NCI-H187 (cell line): ENCODE results near the gene MLLT10.
A peak's percentile ranks its signal among the peaks of the same experiment; 100 is the strongest.

ENCODE experiments used
- DNase-seq, 2 experiments: peaks; one replicate each; lab custom pipeline; 2025; lab: John Stamatoyannopoulos, UW

The MLLT10 gene

DNA sequence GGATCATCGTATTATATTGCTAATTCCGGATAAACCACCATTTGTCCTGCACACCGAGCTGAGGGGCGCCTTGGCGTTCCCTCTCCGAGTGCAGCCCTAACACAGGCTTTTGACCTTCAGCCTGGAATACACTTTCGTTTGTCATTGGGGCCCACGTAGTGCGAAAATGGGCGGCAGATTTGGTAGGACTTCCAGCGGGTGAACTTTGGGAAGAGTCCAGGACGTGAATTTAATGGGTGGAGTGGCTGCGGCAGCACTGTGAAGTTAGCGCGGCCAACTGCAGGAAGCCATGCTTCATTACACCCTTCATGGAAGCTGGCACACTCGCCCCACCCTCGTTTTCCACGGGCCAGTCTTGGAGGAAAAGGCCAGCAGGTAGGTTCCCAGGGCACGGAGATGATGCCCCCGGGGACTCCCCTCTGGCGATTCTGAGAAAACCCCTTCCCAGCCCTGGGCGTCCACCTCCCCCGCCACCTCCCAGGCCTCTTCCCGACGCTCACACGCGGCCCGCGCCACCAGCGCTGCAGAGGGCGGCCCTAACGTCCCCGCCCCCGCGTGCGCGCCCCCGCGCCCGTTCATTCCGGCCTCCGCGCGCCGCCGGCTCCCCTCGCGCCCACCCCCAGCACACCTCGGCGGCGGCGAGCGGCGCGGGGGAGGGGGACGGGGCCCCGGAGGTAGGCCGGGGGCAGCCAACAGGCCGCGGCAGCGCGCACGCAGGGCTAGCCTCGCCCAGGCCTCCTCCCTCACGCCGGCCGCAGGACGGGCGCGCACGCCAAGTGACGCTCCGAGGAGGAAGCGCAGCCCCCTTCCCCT is at the start of gene MLLT10:
Gene MLLT10, plus strand, starts transcription at position 766 of the 813 bp plus-strand sequence. CDS start 413 bp downstream, outside the sequence.
- DNase-seq = peak; percentile 85 to 90

- DNase-seq = no peak
Observed at GRCh38 chr10:21487416-21488180, 46.4 kb upstream of the MLLT10 start.

GRCh38 chr10:21488246-21488956 is 45.6 kb upstream of the MLLT10 start:
- DNase-seq = no peak

- no peak for DNase-seq
Observed at GRCh38 chr10:21488957-21489446, 45.0 kb upstream of the MLLT10 start.

- DNase-seq = no peak
Observed at GRCh38 chr10:21490028-21490710, 43.9 kb upstream of the MLLT10 start.

DNA sequence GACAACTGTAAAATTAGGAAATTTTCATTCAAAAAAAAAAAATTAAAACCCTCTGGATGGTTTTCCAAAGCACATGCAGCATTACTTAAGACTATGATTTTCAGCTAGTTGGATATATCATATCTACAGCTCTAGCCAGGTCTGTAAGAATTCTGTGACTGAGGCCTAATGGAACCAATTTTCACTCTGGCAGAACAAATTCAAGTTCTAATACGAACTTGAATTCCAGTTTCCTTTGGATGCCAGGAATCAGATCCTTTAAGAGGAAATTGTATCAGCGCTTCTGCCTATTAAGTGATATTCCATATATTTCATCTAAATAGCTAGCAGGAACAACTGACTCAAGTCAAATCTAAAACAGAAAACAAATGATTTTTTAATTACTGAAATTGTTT is 43.3 kb upstream of the MLLT10 start:
- DNase-seq = no peak

GRCh38 chr10:21492421-21492820 is 41.6 kb upstream of the MLLT10 start:
- no peak for DNase-seq

DNA sequence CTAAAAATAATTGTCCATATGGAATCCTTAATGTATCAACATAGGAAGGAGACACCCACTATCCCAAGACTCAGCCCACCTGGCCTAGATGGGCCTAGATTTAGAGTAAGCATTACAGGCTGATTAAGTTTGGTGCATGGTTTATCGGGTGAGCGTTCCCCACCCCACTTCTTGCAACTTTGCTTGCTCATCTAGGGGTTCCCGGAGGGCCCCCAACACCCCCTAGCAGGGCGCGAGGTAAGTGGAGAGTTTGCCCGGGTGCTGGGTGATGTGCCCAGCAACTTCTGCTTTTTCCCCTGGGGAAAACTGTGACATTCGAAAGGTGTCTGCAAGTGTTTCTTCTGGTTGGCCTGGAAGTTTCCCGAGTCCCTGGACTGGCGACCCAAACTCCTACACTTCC is 40.2 kb upstream of the MLLT10 start:
- DNase-seq = no peak

GRCh38 chr10:21494191-21495001 is 39.6 kb upstream of the MLLT10 start:
- no peak for DNase-seq

DNA sequence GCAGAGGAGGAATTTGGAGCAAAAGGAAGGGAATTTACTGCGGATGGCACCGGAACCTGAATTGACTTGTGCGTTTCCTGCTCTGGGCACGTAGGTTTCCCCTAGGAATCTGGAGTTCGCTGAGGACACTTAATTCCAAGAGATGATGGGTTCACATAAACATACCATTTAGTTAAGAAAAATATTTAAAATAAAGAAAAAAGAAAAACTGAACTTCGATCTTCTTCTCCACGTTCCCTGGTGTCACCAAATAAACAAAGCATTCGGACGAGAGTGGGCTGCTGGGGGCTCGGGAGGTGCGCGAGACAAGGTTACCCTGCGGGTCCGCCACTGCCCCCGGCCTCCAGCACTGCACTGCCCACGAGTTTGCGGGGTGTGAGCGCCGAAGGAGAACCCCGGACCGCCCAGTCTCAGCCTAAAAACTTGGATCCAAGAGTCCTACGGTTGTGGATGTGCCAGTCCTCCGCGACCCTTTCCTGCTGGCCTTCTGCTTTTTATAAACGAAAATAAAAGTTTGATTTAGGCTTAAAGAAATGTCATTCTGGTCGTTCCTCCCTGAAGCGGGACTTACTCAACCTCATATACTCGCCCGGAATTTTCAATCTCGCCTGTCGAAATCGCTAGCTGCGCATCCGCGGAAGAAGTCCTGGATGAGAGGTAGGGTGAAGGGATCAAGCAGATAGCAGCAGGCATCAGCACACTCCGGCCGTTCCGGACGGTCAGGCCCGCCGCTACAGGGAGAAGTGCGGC is 38.9 kb upstream of the MLLT10 start:
- no peak for DNase-seq

DNA sequence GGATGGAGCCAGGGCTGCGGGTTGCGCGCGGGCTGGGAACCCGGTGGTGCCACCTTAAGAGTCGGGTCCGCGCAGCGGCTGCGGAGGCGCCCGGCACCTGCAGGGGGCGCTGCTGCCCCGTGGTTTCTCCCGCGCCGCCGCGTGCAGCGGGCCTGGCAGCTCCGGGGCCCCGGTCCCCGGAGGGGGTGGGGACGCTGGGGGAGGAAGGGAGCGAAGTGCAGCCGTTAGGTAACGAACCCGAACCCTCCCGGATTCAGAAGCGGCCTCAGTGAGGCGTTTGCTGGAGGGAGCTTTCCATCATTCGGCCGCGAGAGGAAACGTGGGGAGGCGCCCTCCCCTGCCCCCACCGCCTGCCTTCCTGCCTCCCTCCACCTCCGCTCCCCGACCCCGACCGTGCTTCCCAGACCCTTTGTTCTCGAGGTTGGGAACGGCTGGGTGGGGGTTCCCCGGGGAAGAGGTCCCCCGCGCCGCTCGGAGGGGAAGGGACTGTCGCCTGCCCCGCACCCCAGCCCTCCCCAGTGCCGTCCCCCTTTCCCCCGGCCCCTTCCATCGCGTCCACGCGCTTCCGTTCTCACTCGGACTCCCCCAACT is 38.2 kb upstream of the MLLT10 start:
- peak; percentile 58 to 64 for DNase-seq

GRCh38 chr10:21496343-21497176 is 37.5 kb upstream of the MLLT10 start:
- peak in 1 of 2 experiments; percentile 42 for DNase-seq

DNA sequence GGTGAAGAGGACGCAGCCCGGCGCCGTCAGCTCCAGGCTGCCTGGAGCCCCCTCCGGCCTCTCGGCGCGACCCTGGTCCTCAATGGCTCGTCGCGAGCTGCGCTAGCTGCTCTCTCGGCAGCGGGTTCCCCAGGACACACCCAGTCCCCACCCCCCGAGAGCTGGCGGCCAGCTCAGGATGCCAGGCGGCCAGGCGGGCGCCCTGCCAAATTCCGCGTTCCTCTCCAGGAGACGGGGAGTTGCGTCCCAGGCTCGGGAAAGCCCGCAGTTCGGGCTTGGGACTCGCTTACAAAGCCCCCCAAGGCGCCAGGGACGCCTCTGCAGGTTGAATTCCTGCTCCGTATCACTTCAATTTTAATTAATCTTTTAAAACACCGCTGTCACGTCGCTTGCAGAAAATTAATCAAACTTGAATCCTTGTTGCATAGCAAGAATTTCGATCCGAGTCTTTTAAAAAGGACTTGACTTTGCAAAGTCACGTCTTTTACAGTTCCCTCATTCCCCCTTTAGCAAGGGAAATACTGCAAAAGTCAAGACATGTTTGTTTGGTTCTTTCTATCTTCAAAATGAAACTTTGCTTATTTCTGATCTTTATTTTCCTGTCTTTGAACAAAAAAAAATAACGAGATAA is 36.7 kb upstream of the MLLT10 start:
- peak in 1 of 2 experiments; percentile 44 for DNase-seq

- DNase-seq = no peak
Observed at GRCh38 chr10:21498377-21498776, 35.7 kb upstream of the MLLT10 start.

- DNase-seq = no peak
Observed at GRCh38 chr10:21498986-21499385, 35.0 kb upstream of the MLLT10 start.

DNA sequence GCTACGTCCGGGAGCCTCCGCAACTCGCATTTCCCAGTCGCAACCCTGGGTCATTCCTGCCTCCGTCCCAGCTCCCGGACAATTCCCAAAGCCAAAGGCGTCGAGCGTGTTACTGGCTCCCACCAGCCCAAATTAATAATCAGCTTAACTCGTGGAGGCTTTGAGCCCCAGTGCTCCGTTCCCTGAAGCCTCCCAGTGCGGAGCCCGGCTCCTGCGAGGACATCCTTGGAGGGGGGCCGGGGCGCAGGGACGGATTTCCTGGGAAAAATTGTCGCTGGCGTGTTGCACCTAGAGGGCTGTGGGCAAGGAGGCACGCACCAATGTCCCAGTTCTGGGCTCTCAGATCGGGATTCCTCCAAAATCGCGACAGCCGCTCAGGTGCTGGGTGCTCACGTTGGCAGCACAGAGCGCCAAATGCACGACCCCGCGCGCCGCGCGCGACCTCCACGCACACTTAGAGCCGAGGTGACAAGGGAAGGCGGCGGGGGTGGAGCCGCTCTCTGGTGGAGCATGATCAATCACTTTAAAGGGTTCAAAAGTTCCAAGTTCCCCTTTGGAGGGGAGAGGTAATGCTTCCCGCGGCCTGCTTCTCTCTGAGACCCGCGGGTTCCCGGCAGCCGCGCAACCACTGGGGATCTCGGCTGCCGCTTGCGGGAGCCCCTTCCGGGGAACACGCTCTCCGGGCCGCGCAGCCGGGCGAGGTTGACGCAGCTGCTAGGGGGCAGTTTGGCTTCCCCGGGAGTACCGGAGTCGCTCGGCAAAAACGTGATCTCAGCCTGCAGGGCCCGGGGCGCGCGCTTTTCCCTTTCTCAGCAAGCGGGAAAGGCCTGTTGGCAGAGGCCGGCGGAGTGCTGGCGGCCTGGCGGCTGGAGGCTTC is 34.1 kb upstream of the MLLT10 start:
- no peak for DNase-seq

DNA sequence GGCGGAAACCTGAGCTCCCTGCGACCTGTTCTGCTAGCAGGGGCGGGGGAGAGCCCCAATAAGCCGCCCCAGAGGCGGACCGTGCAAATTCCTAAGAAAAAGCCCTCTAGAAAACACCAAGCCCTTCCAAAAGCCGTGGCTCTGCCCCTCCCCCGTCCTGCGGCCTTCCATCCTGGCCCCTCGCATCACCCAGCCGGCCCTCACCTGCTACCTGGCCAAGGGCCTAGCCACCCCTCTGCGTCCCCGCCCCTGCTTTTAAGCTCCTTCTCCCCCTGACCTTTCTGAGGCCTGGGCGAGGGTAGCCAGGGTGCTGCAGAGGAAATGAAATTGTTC is 33.5 kb upstream of the MLLT10 start:
- no peak for DNase-seq

DNA sequence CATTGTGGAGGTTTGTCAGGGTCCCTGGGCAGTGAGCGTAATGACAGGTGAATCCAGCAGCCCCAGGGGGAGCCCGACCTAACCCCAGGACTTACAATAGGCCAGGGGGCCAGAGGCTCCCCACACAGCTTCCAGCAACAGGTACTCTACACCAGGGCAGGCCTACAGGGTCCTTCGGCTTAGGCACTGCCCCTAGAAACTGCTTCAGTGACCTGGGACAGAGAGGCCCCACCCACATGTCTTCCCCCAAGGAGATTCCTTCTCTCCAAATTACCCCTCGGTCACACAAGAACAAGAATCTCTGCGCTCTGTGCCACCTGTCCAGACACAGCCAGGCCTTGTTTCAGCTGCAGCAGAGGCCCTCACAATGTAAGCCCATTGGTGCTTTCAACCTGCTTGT is 32.9 kb upstream of the MLLT10 start:
- DNase-seq = no peak
